Activated effector memory CD4-positive, alpha-beta T cell treated with anti-CD3 and anti-CD28 coated beads, Interleukin-2, amount 50 U/mL, for 16 hours (primary cell): ENCODE data around the gene PTPRM.

Experiments used
- DNase-seq: peaks from one replicate; pipeline ENCODE4 v3.0.0-alpha.2; 2020

Gene PTPRM

GRCh38 chr18:8142932-8143331 lies 575.8 kb downstream of the PTPRM start:
- no peak for DNase-seq

GRCh38 chr18:8151181-8151580 lies 584.1 kb downstream of the PTPRM start:
- no peak for DNase-seq

- DNase-seq: no peak
These were observed 586.9 kb downstream of the PTPRM start for GRCh38 chr18:8153887-8154583.

GRCh38 chr18:8162802-8163201 lies 595.7 kb downstream of the PTPRM start:
- DNase-seq: no peak

- DNase-seq: no peak
These were observed 596.3 kb downstream of the PTPRM start for GRCh38 chr18:8163286-8163959.

- DNase-seq: no peak
These were observed 598.0 kb downstream of the PTPRM start for GRCh38 chr18:8165095-8165494.

- no peak for DNase-seq
These were observed 599.9 kb downstream of the PTPRM start for GRCh38 chr18:8167026-8167425.

- DNase-seq: no peak
These were observed 600.6 kb downstream of the PTPRM start for GRCh38 chr18:8167673-8168072.

GRCh38 chr18:8169722-8170121 lies 602.6 kb downstream of the PTPRM start:
- DNase-seq: no peak

- no peak for DNase-seq
These were observed 607.7 kb downstream of the PTPRM start for GRCh38 chr18:8174771-8175170.

- DNase-seq: no peak
These were observed 608.5 kb downstream of the PTPRM start for GRCh38 chr18:8175501-8176061.

GRCh38 chr18:8176109-8176508 lies 609.0 kb downstream of the PTPRM start:
- DNase-seq: no peak

GRCh38 chr18:8176554-8176953 lies 609.4 kb downstream of the PTPRM start:
- DNase-seq: no peak

GRCh38 chr18:8177330-8178016 lies 610.4 kb downstream of the PTPRM start:
- no peak for DNase-seq

- DNase-seq: no peak
These were observed 619.3 kb downstream of the PTPRM start for GRCh38 chr18:8186413-8186812.

GRCh38 chr18:8188184-8188583 lies 621.1 kb downstream of the PTPRM start:
- DNase-seq: no peak

- no peak for DNase-seq
These were observed 623.9 kb downstream of the PTPRM start for GRCh38 chr18:8190980-8191379.

GRCh38 chr18:8194431-8194830 lies 627.3 kb downstream of the PTPRM start:
- no peak for DNase-seq

GRCh38 chr18:8196238-8196637 lies 629.1 kb downstream of the PTPRM start:
- no peak for DNase-seq

- no peak for DNase-seq
These were observed 630.4 kb downstream of the PTPRM start for GRCh38 chr18:8197499-8197898.

- DNase-seq: no peak
These were observed 640.9 kb downstream of the PTPRM start for GRCh38 chr18:8207996-8208395.

GRCh38 chr18:8208716-8209115 lies 641.6 kb downstream of the PTPRM start:
- DNase-seq: no peak

GRCh38 chr18:8212896-8213780 lies 646.0 kb downstream of the PTPRM start:
- DNase-seq: no peak
